ENCODE data around the gene CERKL.

DNA sequence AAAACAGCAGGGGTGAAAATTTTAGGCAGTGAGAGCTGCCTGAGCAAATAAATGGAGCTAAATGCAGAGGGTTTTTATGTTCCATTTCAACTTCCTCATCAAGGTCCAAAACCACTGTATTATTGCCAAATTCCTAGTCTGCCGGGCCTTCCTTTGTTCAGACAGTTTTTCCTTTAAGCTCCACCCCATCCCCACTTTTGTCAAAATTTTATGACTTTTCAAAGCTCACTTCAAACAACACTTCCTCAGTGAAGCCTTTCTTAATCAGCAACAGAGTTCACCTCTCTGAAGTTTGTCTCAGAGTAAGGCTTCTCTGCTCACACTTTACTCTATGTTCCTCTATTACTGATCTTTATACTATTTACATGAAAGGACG lies 81.3 kb downstream of the CERKL start:
- TF ChIP-seq, protein P1, sequence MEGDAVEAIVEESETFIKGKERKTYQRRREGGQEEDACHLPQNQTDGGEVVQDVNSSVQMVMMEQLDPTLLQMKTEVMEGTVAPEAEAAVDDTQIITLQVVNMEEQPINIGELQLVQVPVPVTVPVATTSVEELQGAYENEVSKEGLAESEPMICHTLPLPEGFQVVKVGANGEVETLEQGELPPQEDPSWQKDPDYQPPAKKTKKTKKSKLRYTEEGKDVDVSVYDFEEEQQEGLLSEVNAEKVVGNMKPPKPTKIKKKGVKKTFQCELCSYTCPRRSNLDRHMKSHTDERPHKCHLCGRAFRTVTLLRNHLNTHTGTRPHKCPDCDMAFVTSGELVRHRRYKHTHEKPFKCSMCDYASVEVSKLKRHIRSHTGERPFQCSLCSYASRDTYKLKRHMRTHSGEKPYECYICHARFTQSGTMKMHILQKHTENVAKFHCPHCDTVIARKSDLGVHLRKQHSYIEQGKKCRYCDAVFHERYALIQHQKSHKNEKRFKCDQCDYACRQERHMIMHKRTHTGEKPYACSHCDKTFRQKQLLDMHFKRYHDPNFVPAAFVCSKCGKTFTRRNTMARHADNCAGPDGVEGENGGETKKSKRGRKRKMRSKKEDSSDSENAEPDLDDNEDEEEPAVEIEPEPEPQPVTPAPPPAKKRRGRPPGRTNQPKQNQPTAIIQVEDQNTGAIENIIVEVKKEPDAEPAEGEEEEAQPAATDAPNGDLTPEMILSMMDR (IDR thresholded peaks at IDR 0.05), result no peak
- TF ChIP-seq POLR2A (IDR thresholded peaks at IDR 0.05) (no peak), EP300 (IDR thresholded peaks at IDR 0.05) (no peak)
